Mesothelial cell of epicardium (in vitro differentiated cells): Measurements from ENCODE around the gene KCNK17. TPM values are rescaled to one million over a fixed set of nuclear protein-coding genes. Genes with fewer than 3 reads are reported as not detected.

Experiments
- DNase-seq, 2 experiments: peaks; one replicate each; pipeline ENCODE4 v3.0.0; 2021; ENCODE audit warnings: low spot score in 2 of 2; ENCODE audit not compliant: unreplicated experiment in 2 of 2
- H3K27ac Mint-ChIP-seq: 2 replicates; pipeline ENCODE4 v1.8.0; 2021; ENCODE audit warnings: mixed read lengths
- H3K27me3 Mint-ChIP-seq: 2 replicates; pipeline ENCODE4 v1.8.0; 2021; ENCODE audit warnings: low read depth, mixed read lengths
- H3K36me3 Mint-ChIP-seq: 2 replicates; pipeline ENCODE4 v1.8.0; 2021; ENCODE audit warnings: mixed read lengths
- H3K4me1 Mint-ChIP-seq: 2 replicates; pipeline ENCODE4 v1.8.0; 2021; ENCODE audit warnings: mixed read lengths
- H3K4me3 Mint-ChIP-seq: 2 replicates; pipeline ENCODE4 v1.8.0; 2021; ENCODE audit warnings: mild to moderate bottlenecking, moderate library complexity, mixed read lengths
- H3K9me3 Mint-ChIP-seq: 2 replicates; pipeline ENCODE4 v1.8.0; 2021; ENCODE audit warnings: mixed read lengths
- CTCF ChIP-seq: fragments of 200-600 bp; sonication (generic); IDR thresholded peaks from one replicate; pipeline ENCODE4 v1.5.0; 2021; ENCODE audit warnings: antibody characterized with exemption; ENCODE audit not compliant: unreplicated experiment
- total RNA-seq: library from RNA; stranded (reverse); gene quantifications from 3 replicates; pipeline ENCODE4 v1.2.1, GENCODE V29; 2021

The KCNK17 gene
- total RNA-seq, 1 donor from 2014 or later: not detected

DNA sequence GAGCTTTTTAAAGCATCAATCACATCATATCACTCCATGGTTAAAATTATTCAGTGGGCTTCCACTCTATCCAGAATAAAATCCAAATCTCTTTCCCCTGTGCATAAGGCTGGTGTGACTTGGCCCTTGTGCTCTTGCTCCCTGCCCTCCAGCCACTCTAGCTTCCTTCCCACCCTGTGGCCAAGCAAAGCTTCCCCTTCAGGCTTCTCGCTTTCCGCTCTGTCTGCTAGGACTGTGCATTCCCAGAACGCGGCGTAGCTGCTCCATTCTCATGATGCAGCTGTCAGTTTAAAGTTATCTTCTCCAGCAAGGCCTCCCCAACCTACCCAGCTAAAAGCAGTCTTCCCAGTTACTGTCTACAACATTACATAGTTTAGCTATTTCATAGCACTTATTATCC lies 27.7 kb upstream of the KCNK17 start:
- H3K4me3 Mint-ChIP-seq: no peak overlapping the region
- H3K36me3 Mint-ChIP-seq: no peaks in the 10 kb centered on the region
- H3K4me1 Mint-ChIP-seq: peaks cover 16% of the 10 kb centered on the region
- TF ChIP-seq CTCF: no peak
- DNase-seq: no peak
- H3K27me3 Mint-ChIP-seq: peaks cover 14% of the 10 kb centered on the region
- no peak overlapping the region for H3K27ac Mint-ChIP-seq
- H3K9me3 Mint-ChIP-seq: no peaks in the 10 kb centered on the region

DNA sequence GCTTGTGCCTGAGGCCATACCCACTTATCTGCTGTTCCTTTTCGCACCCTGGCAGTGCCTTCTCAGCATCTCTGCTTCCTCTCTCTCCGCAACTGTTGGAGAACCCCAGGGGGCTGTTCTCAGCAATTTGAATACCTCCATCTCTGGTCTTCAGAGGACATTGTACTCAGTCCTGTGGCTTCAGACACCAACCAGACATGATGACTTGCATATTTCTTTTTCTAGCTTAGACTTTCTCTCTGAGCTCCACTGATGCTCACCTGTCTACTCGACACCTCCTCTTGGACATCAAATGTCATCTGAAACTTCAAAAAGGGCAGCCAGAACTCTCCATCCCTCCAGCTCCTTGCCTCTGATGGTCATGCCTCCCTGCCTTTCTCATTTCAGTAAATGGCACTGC lies 27.1 kb upstream of the KCNK17 start:
- Mint-ChIP-seq H3K4me1 (peaks cover 16% of the 10 kb centered on the region), H3K27ac (no peak overlapping the region), H3K9me3 (no peaks in the 10 kb centered on the region), H3K36me3 (no peaks in the 10 kb centered on the region), H3K27me3 (peaks cover 18% of the 10 kb centered on the region), H3K4me3 (no peak overlapping the region)
- DNase-seq: no peak
- no peak for TF ChIP-seq CTCF

DNA sequence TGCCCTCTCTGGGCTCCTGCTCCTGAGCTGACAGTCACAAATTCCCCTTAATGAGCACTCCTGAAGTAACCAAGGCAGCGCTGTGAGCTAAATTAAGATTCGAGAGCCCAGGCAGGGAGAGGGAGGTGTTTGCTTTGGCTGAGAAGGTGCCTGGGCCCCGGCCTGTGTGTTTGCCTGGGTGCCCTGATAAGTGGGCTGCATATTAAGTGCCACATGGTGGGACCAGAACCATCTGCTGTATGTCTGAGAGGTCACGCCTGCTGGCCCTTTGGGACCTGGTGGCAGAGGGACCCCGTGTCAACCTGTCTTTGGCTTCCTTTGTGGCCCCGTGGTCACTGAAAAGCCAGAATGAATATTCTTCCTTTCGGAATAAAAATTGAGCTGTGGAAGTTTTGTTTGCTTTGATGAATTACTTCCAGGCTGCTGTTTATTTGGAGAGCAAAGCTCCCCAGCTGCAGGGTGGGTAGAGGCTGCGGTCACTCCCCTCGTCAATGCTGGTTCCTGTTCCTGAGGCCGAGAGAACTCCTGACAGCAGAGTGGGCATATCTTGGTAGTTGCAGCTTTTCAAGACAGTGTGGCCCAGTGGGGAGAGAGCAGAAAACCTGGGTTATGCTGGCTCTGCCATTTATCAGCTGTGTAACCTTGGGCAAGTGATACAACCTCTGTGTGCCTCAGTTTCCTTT lies 25.8 kb upstream of the KCNK17 start:
- H3K27me3 Mint-ChIP-seq: peaks cover 26% of the 10 kb centered on the region
- DNase-seq: no peak
- H3K4me1 Mint-ChIP-seq: peaks cover 16% of the 10 kb centered on the region

GRCh38 chr6:39339096-39339867 lies 25.1 kb upstream of the KCNK17 start:
- TF ChIP-seq CTCF: no peak
- DNase-seq: no peak
- Mint-ChIP-seq H3K27me3 (peaks cover 31% of the 10 kb centered on the region), H3K36me3 (no peaks in the 10 kb centered on the region), H3K4me1 (peaks cover 16% of the 10 kb centered on the region), H3K27ac (no peak overlapping the region), H3K9me3 (no peaks in the 10 kb centered on the region), H3K4me3 (no peak overlapping the region)

More for the DNA sequence above, 25.8 kb upstream of the KCNK17 start:
- no peaks in the 10 kb centered on the region for H3K9me3 Mint-ChIP-seq
- TF ChIP-seq CTCF: no peak
- no peaks in the 10 kb centered on the region for H3K36me3 Mint-ChIP-seq
- H3K27ac Mint-ChIP-seq: no peak overlapping the region
- H3K4me3 Mint-ChIP-seq: no peak overlapping the region

- Mint-ChIP-seq H3K36me3 (no peaks in the 10 kb centered on the region), H3K4me1 (peaks cover 16% of the 10 kb centered on the region), H3K27ac (no peak overlapping the region), H3K9me3 (no peaks in the 10 kb centered on the region), H3K27me3 (peaks cover 38% of the 10 kb centered on the region), H3K4me3 (no peak overlapping the region)
- TF ChIP-seq CTCF: no peak
- no peak for DNase-seq
Observed at GRCh38 chr6:39338397-39338796, 24.2 kb upstream of the KCNK17 start.
